HG02623 (cell line): ENCODE data around the gene WNK1.
"Not testable (repeated sequence)": the region's sequence is repeated elsewhere in the genome, so short reads cannot be mapped to it uniquely, and the experiment has no call there.

Experiments used
- ATAC-seq: cut with Tn5 transposase; IDR thresholded peaks from one replicate; pipeline ENCODE4 v1.9.1; 2021; ENCODE audit warnings: moderate library complexity; ENCODE audit not compliant: unreplicated experiment

The WNK1 gene

DNA sequence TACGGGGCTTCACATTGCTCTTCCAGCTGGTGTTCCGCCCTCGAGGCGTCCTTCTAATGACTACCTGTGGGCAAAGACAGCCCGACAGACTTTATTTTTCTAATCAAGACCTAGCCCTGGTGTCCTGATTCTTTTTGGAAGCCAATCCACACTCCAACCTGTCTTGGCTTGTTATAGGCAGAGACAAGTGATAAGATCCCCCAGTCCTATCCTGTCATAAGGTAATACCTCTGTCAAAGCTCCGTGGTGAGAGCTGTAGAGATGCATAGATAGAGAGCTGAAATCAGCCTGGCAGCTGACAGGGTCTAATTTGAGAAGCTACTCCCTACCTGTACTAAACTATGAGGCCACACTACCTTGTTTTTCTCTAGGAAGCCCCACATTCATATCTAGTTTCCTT lies 11.5 kb upstream of the WNK1 start:
- no peak for ATAC-seq

GRCh38 chr12:749751-750270 lies 2.6 kb upstream of the WNK1 start:
- no peak for ATAC-seq

- ATAC-seq, result no peak
Measured at GRCh38 chr12:750366-751191, 1.8 kb upstream of the WNK1 start.

GRCh38 chr12:751192-751998 lies 984 bp upstream of the WNK1 start:
- peak; percentile 45 for ATAC-seq

GRCh38 chr12:752695-753610 lies 574 bp downstream of the WNK1 start:
- ATAC-seq, result peak; percentile 19

DNA sequence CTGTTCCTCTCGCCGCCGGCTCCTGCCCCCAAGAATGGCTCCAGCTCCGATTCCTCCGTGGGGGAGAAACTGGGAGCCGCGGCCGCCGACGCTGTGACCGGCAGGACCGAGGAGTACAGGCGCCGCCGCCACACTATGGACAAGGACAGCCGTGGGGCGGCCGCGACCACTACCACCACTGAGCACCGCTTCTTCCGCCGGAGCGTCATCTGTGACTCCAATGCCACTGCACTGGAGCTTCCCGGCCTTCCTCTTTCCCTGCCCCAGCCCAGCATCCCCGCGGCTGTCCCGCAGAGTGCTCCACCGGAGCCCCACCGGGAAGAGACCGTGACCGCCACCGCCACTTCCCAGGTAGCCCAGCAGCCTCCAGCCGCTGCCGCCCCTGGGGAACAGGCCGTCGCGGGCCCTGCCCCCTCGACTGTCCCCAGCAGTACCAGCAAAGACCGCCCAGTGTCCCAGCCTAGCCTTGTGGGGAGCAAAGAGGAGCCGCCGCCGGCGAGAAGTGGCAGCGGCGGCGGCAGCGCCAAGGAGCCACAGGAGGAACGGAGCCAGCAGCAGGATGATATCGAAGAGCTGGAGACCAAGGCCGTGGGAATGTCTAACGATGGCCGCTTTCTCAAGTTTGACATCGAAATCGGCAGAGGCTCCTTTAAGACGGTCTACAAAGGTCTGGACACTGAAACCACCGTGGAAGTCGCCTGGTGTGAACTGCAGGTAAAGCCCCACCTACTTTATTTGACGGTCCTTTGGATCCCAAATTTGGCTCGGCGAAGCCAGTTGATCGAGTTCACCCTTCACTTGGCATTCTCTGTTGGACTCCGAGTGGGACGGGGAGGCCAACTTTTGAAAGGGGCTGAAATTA lies 1.5 kb downstream of the WNK1 start:
- no peak for ATAC-seq

GRCh38 chr12:754473-754820 lies 2.1 kb downstream of the WNK1 start:
- ATAC-seq, result no peak

GRCh38 chr12:754851-755562 lies 2.6 kb downstream of the WNK1 start:
- ATAC-seq, result no peak

- no peak for ATAC-seq
Measured at GRCh38 chr12:759628-760027, 7.2 kb downstream of the WNK1 start.

DNA sequence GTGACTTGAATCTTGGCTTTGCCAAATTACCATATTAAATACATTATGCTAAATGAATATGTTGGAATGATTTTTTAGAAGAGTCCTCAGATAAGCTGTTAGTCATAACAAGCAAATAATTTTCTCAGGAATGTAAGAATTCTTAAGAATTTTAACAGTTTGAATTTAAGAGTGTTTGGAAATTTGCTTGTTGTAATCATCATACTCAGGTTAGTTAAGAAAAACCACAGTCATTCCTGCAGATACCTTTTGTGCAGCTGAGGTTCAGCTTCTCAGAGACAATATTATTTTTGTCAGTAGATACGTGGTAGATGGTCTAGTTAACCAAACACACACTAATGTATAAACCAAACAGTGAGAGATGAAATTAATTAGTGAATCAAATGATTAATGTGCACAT lies 8.9 kb downstream of the WNK1 start:
- ATAC-seq, result no peak

DNA sequence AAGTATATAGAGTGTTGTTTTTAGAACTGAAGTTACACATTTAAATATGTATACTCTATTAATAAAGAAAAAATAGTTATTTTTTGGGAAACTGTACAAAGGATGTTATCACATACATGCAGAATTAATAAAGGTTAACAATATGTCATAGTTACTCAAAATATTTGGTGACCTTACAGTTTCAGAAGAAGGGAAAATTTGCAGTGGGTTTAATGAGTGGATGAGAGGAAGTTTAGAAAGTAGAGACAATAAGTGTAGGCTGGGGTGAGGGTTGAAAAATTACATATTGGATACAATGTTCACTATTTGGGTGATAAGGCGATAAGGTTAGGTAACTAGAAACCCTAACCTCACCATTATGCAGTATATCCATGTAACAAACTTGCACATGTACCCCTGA lies 13.5 kb downstream of the WNK1 start:
- no peak for ATAC-seq

GRCh38 chr12:768434-768833 lies 16.1 kb downstream of the WNK1 start:
- no peak for ATAC-seq

DNA sequence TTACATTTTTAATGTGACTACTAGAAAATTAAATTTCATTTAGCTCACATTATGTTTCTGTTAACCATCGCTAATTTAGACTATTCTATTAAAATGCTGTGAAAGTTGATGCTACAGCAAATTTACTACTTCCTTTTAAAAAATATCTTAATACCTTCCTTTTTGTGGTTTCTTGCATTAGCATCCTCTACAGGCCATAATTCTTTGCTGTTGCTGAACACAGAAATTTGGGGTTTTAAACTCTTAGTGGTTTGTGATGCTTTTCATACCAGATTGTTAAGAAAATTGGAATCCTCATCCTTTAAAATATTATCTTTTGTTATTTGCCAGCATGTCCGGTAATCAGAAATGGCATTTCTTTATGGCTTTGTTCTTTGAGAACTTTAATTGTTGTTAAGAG lies 18.1 kb downstream of the WNK1 start:
- no peak for ATAC-seq

GRCh38 chr12:772056-772697 lies 19.8 kb downstream of the WNK1 start:
- no peak for ATAC-seq

DNA sequence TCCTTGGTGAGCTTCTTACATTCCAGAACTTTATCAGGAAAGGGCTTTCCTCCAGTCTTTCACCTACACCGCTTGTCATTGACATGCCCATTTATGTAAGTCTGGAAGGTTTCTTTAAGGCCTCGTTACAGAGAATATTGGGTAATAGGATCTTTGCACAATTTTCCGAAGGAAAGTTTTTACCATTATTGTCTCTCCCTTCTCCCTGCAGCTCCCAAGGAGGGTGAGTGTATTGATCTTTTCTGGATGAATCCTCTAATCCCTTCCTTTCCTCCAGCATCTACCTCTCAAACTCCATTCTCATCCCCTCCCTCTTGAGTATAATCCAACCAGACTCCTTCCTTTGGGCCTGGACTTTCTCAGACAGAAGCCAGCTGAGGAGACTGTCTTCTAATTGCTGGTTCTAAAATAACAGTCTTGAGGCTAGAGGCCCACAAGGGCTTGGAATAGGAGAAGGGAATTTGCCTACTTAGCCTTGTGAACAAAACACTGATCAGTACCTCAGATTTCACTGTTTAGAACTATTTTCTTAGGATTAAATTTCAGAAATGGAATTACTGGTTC lies 21.8 kb downstream of the WNK1 start:
- ATAC-seq, result no peak

- not testable (repeated sequence) for ATAC-seq
Measured at GRCh38 chr12:775973-776771, 23.8 kb downstream of the WNK1 start.

- not testable (repeated sequence) for ATAC-seq
Measured at GRCh38 chr12:776772-777373, 24.5 kb downstream of the WNK1 start.
